Measurements from ENCODE around the gene MPPED2.

DNA sequence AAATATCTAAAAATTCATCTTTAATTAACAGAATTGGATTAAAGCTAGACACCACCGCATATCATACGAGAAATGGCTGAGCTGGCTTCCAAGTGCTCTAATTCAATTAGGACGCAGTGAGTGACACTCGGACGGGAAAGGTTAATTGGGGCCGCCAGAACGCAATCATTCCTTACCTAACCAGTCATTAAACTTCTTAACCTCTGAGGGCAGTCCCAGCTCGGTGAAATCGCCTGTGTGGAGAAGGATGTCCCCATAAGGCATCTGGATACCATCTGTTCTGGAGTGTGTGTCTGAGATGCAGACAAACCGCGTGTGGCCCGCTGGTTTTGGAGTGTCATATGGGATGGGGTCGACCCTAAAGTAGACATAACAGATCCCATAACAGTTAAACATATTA is 50.3 kb downstream of the MPPED2 start:
- TF ChIP-seq ARNT (IDR thresholded peaks at IDR 0.05) (no peak), ZNF384 (IDR thresholded peaks at IDR 0.05) (no peak), SUZ12 (IDR thresholded peaks at IDR 0.05) (no peak)
